DOHH2 (cell line): ENCODE data around the gene CLDN22.

Experiments used
- H3F3A ChIP-seq: fragments of 200-600 bp; sonication (generic), shearing (Covaris generic); 2 replicates; pipeline ENCODE4 v1.6.0; 2016; ENCODE audit warnings: antibody characterized with exemption, mild to moderate bottlenecking; ENCODE audit not compliant: control insufficient read depth, insufficient read depth
- H3K27ac ChIP-seq: fragments of 200-600 bp; sonication (generic); 2 replicates; pipeline ENCODE4 v1.5.1; 2014; ENCODE audit warnings: low read depth, mild to moderate bottlenecking, low read length, moderate library complexity
- H3K27me3 ChIP-seq: fragments of 200-600 bp; sonication (generic); 2 replicates; pipeline ENCODE4 v1.6.1; 2014; ENCODE audit warnings: mild to moderate bottlenecking, low read length, mixed read lengths; ENCODE audit not compliant: control insufficient read depth
- H3K36me3 ChIP-seq: fragments of 200-600 bp; sonication (generic); 2 replicates; pipeline ENCODE4 v1.6.1; 2014; ENCODE audit warnings: mild to moderate bottlenecking, low read length, moderate library complexity, mixed read lengths; ENCODE audit not compliant: control insufficient read depth
- H3K4me1 ChIP-seq: fragments of 200-600 bp; sonication (generic); 2 replicates; pipeline ENCODE4 v1.6.1; 2014; ENCODE audit warnings: mild to moderate bottlenecking, low read length, mixed read lengths; ENCODE audit not compliant: control insufficient read depth
- H3K4me2 ChIP-seq: fragments of 200-600 bp; sonication (generic); 2 replicates; pipeline ENCODE4 v1.6.0; 2014; ENCODE audit warnings: mild to moderate bottlenecking, low read length, moderate library complexity
- H3K4me3 ChIP-seq: fragments of 200-600 bp; sonication (generic); 2 replicates; pipeline ENCODE4 v1.5.1; 2014; ENCODE audit warnings: mild to moderate bottlenecking, low read length, mixed read lengths
- H3K79me2 ChIP-seq: fragments of 200-600 bp; sonication (generic); 2 replicates; pipeline ENCODE4 v1.6.1; 2014; ENCODE audit warnings: mild to moderate bottlenecking, low read length, mixed read lengths; ENCODE audit not compliant: control insufficient read depth
- H3K9me2 ChIP-seq: fragments of 200-600 bp; sonication (generic); replicated peaks from 2 replicates; pipeline ENCODE4 v1.6.1; 2014; ENCODE audit warnings: mild to moderate bottlenecking, low read length, mixed read lengths; ENCODE audit not compliant: control insufficient read depth
- H3K9me3 ChIP-seq: fragments of 200-600 bp; sonication (generic); 2 replicates; pipeline ENCODE4 v1.6.1; 2014; ENCODE audit warnings: antibody characterized with exemption, low read length, mixed read lengths; ENCODE audit not compliant: control insufficient read depth, insufficient read depth
- H4K20me1 ChIP-seq: fragments of 200-600 bp; sonication (generic); 2 replicates; pipeline ENCODE4 v1.6.0; 2014; ENCODE audit warnings: low read depth, mild to moderate bottlenecking, antibody characterized with exemption, low read length, moderate library complexity; ENCODE audit not compliant: control insufficient read depth, insufficient read depth
- EZH2phosphoT487 ChIP-seq: fragments of 200-600 bp; sonication (generic); IDR thresholded peaks from 2 replicates; pipeline ENCODE4 v1.6.1; 2017; ENCODE audit warnings: borderline replicate concordance, mild to moderate bottlenecking, antibody characterized with exemption, low read length, moderate library complexity, mixed read lengths
- TF ChIP-seq, protein P1 (sequence below): fragments of 200-600 bp; sonication (generic); IDR thresholded peaks from one replicate; pipeline ENCODE4 v1.5.1; 2014; ENCODE audit warnings: antibody characterized with exemption, mild to moderate bottlenecking, low read depth, low read length; ENCODE audit not compliant: poor library complexity, severe bottlenecking

CLDN22 gene

DNA sequence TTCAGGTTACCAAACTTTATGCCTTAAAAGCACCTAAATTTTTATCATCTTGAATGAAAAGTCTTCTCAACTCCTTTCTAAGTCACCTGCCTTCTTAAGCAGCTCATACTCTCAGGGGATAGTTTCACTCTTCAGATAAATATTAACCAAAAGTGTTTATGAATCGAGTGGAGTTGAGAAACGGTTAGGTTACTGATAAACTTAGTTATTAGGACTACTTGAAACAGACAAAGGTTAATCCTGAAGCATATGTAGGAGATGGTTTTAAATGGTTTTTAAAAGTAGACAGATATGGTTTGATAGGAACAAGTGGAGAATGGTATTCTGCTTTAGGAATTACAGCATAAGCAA is 32.8 kb downstream of the CLDN22 start:
- TF ChIP-seq, protein P1, sequence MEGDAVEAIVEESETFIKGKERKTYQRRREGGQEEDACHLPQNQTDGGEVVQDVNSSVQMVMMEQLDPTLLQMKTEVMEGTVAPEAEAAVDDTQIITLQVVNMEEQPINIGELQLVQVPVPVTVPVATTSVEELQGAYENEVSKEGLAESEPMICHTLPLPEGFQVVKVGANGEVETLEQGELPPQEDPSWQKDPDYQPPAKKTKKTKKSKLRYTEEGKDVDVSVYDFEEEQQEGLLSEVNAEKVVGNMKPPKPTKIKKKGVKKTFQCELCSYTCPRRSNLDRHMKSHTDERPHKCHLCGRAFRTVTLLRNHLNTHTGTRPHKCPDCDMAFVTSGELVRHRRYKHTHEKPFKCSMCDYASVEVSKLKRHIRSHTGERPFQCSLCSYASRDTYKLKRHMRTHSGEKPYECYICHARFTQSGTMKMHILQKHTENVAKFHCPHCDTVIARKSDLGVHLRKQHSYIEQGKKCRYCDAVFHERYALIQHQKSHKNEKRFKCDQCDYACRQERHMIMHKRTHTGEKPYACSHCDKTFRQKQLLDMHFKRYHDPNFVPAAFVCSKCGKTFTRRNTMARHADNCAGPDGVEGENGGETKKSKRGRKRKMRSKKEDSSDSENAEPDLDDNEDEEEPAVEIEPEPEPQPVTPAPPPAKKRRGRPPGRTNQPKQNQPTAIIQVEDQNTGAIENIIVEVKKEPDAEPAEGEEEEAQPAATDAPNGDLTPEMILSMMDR = no peak
- no peak for TF ChIP-seq EZH2phosphoT487
- H3K36me3 ChIP-seq = no peaks in the 10 kb centered on the region
- H3K4me2 ChIP-seq = no peak overlapping the region
- H4K20me1 ChIP-seq = no peaks in the 10 kb centered on the region
- H3K79me2 ChIP-seq = no peaks in the 10 kb centered on the region
- no peaks in the 10 kb centered on the region for H3K9me3 ChIP-seq
- 0 out of 2 replicates have a peak, but pooled peaks cover 2% of the 10 kb centered on the region for H3K27me3 ChIP-seq
- H3K4me3 ChIP-seq = no peak overlapping the region
- no peaks in the 10 kb centered on the region for H3K4me1 ChIP-seq
- H3K27ac ChIP-seq = no peak overlapping the region
- no peaks in the 10 kb centered on the region for H3K9me2 ChIP-seq
- H3F3A ChIP-seq = no peaks in the 10 kb centered on the region

- no peak for TF ChIP-seq EZH2phosphoT487
- TF ChIP-seq, protein P1 = no peak
Measured at GRCh38 chr4:183286590-183287308, 33.3 kb downstream of the CLDN22 start.

GRCh38 chr4:183285886-183286285 is 34.2 kb downstream of the CLDN22 start:
- H3K27ac ChIP-seq = no peak overlapping the region
- H3K4me1 ChIP-seq = no peaks in the 10 kb centered on the region
- H3K9me2 ChIP-seq = no peaks in the 10 kb centered on the region
- 0 out of 2 replicates have a peak, but pooled peaks cover 2% of the 10 kb centered on the region for H3K27me3 ChIP-seq
- TF ChIP-seq EZH2phosphoT487 = no peak
- TF ChIP-seq, protein P1 = no peak
- no peaks in the 10 kb centered on the region for H4K20me1 ChIP-seq
- H3K4me2 ChIP-seq = no peak overlapping the region
- H3K36me3 ChIP-seq = no peaks in the 10 kb centered on the region
- H3K79me2 ChIP-seq = no peaks in the 10 kb centered on the region
- no peak overlapping the region for H3K4me3 ChIP-seq
- H3F3A ChIP-seq = no peaks in the 10 kb centered on the region
- no peaks in the 10 kb centered on the region for H3K9me3 ChIP-seq

More at GRCh38 chr4:183286590-183287308, 33.3 kb downstream of the CLDN22 start:
- H3F3A ChIP-seq = no peaks in the 10 kb centered on the region
- no peaks in the 10 kb centered on the region for H3K36me3 ChIP-seq
- H3K27me3 ChIP-seq = 0 out of 2 replicates have a peak, but pooled peaks cover 2% of the 10 kb centered on the region
- H3K9me3 ChIP-seq = no peaks in the 10 kb centered on the region
- no peaks in the 10 kb centered on the region for H3K4me1 ChIP-seq
- no peaks in the 10 kb centered on the region for H3K79me2 ChIP-seq
- H3K4me2 ChIP-seq = no peak overlapping the region
- no peak overlapping the region for H3K4me3 ChIP-seq
- H3K9me2 ChIP-seq = no peaks in the 10 kb centered on the region
- H3K27ac ChIP-seq = no peak overlapping the region
- H4K20me1 ChIP-seq = no peaks in the 10 kb centered on the region
